ENCODE results near the gene CRTC3. TPM values are rescaled to one million over a fixed set of nuclear protein-coding genes. Genes with fewer than 3 reads are reported as not detected.
"Not testable (repeated sequence)": the region's sequence is repeated elsewhere in the genome, so short reads cannot be mapped to it uniquely, and the experiment has no call there.

CRTC3 gene
- total RNA-seq, 2 experiments from 2014 or later: 86.0 to 89.3 TPM

DNA sequence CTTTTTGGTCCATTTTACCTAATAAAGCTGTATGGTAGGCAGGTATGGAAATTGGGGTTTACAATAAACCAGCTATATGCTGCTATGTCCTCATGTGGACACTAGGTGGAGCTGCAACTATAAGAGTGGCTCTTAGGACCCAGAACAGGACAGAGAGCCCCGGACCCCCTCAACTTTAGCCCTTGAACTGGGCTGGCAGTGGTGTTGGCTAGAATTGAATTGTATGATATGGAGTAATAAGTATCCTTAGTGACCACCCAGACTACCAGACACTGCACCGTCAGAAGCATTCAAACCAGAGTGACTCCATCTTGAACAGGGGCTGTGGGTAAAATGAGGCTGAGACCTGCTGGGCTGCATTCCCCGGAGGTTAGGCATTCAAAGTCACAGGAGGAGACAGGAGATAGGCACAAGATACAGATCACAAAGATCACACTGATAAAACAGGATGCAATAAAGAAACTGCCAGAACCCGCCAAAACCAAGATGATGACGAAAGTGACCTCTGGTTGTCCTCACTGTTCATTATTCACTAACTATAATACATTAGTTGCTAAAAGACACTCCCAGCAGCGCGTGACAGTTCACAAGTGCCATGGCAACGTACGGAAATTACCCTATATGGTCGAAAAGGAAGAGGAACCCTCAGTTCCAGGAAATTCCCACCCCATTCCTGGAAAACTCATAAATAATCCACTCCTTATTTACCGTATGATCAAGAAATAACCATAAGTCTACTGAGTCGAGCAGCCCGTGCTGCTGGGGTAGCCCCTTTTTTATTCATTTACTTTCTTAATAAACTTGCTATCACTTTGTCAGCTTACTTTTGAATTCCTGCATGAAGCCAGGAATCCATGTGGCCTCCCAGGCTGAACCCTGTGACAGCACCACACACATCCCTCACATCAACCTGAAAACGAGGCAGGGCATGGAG is 118.7 kb downstream of the CRTC3 start:
- no peaks in the 10 kb centered on the region for H3K9me3 Mint-ChIP-seq
- no peaks in the 10 kb centered on the region for H3K27me3 Mint-ChIP-seq
- CTCF ChIA-PET: interaction anchor here (0.5 to 2.2 kb wide), 46 partner anchors 9 to 656 kb away, joined by 3 to 36 read pairs (median 4); partner anchors contain the start of genes BLM, FES, HDDC3 and MAN2A2

DNA sequence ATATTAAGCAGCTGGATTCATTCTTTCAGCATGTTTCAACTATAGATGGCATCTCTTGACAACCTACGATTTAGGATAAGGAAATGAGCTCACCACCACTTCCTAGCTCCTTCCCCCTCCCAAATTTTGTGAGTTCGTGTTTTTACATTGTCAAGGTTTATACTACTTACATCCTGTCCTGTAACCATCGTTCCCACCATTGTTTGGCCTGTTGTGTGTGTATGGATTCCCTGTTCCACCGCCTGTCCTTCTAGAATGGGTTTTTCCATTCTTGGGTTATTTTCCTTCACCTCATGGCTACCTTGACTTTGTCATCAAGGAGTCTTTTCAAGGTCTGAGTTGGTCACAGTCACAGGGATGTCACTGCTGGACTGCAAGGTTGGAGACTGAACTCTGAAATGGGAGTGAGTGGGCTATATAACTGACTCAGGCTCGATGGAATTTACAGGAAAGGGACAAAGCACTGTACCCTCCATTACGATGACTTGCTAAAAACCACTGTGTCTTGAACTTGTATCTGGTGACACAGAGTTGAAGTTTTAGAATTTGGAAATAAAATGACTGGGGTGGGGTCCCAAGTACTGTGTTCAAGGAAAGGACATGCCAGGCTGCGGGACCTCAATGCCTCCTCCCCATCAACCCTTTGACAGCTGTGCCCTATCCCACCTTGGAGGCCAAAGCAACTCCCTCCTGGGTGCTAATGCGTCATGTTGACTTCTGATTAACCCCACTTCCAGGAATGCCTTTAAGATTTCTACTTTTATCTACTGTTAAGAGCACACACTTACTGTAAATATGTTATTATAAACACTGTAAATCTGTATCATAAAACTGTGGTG is 120.6 kb downstream of the CRTC3 start:
- Mint-ChIP-seq H3K4me1 (peaks cover 56% of the 10 kb centered on the region), H3K27ac (peak overlapping the region; percentile 92), H3K4me3 (no peak overlapping the region), H3K36me3 (ENCODE audit: low read depth) (peaks cover 2% of the 10 kb centered on the region), H3K9me3 (no peaks in the 10 kb centered on the region), H3K27me3 (peaks cover 3% of the 10 kb centered on the region)
- ChIA-PET POLR2A (interaction anchor here (0.9 to 4.2 kb wide), 15 partner anchors 8 to 253 kb away, joined by 3 to 44 read pairs (median 4); partner anchors contain the start of genes BLM and MAN2A2), CTCF (interaction anchor here (1.1 to 2.7 kb wide), 13 partner anchors 10 to 283 kb away, joined by 3 to 24 read pairs (median 5); partner anchors contain the start of genes BLM, HDDC3 and UNC45A)
- no peak for DNase-seq

More for the DNA sequence above, 118.7 kb downstream of the CRTC3 start:
- peak; percentile 90 for DNase-seq
- Mint-ChIP-seq H3K27ac (peak overlapping the region; percentile 92), H3K36me3 (ENCODE audit: low read depth) (peaks cover 11% of the 10 kb centered on the region), H3K4me1 (peaks cover 48% of the 10 kb centered on the region), H3K4me3 (peak overlapping the region; percentile 21)
- POLR2A ChIA-PET: interaction anchor here (0.6 to 4.2 kb wide), 30 partner anchors 9 to 554 kb away, joined by 3 to 44 read pairs (median 6); partner anchors contain the start of genes BLM, FES, HDDC3 and MAN2A2

DNA sequence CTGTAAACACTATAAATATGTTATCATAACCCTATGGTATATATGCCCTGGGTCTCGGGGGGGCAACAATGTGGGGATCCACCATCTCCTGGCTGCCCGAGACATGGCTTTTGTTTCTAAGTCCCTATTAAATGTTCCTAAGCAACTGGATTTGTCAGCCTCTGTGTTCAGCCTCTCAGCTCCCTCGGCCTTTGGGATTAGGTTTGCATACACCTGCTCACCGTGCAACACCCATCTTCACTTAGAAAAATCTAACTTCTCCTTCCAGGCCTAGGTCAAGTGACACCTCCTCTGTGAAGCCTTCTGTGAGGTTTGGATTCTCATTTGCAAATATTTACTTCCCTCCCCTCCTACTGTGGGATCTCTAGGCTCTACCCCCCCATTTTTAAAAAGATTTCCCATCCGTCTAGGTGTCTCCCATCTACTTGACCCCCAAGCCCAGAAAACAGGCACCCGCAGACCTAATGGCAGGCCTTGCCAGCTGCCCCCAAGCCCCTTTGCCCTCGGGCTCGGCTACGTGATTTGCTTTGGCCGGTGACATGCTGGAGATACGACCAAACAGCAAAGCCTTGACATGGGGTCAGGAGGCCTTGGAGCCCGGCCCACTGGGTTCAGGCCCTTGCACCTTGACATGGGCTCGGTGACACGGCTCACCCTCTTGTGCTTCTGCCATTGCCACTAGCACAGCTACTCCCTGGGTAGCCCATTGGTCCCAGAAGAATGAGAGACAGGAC is 121.4 kb downstream of the CRTC3 start:
- ChIA-PET CTCF (interaction anchor here (0.7 to 2.7 kb wide), 5 partner anchors 16 to 282 kb away, joined by 3 to 24 read pairs (median 5); partner anchors contain the start of genes HDDC3 and UNC45A), POLR2A (interaction anchor here (1.5 to 4.2 kb wide), 2 partner anchors 9 to 67 kb away, joined by 3 to 44 read pairs; partner anchors contain the start of gene BLM)
- Mint-ChIP-seq H3K36me3 (ENCODE audit: low read depth) (peaks cover 2% of the 10 kb centered on the region), H3K27ac (peak overlapping the region; percentile 92), H3K4me3 (no peak overlapping the region), H3K9me3 (no peaks in the 10 kb centered on the region), H3K27me3 (peaks cover 4% of the 10 kb centered on the region), H3K4me1 (peaks cover 62% of the 10 kb centered on the region)
- no peak for DNase-seq

DNA sequence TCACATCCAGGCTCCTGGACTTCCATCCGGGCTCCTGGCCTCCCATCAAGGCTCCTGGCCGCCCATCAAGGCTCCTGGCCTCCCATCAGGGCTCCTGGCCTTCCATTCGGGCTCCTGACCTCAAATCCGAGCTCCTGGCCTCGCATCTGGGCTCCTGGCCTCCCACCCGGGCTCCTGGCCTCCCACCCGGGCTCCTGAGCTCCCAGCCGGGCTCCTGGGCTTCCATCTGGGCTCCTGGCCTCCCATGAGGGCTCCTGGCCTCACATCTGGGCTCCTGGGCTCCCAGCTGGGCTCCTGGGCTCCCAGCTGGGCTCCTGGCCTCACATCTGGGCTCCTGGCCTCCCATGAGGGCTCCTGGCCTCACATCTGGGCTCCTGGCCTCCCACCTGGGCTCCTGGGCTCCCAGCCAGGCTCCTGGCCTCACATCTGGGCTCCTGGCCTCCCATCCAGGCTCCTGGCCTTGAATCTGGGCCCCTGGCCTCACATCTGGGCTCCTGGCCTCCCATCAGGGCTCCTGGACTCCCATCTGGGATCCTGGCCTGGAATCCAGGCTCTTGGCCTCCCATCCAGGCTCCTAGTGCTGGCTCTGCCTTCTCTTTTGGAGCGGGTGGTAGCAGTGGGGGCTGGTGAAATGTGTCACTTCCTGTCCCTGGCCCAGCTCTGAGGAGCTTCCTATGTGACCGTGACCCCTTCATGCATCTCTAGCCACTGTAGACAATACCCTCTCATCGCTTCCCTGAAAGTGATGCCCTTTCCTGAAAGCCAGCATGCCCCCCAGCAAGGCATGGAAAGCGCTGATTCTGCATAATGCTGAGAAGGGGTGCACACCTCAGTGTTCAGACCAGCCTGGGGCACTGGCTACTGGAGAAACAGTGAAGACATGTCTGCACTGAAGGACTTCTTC is 124.8 kb downstream of the CRTC3 start:
- no peak for DNase-seq
- peak overlapping the region; percentile 37 for H3K27ac Mint-ChIP-seq
- POLR2A ChIA-PET: interaction anchor here (0.7 to 3.1 kb wide), 4 partner anchors 11 to 277 kb away, joined by 3 to 10 read pairs (median 4); partner anchors contain the start of gene BLM
- CTCF ChIA-PET: interaction anchor here (1.0 to 1.7 kb wide), 2 partner anchors 231 to 278 kb away, joined by 3 to 7 read pairs; partner anchors contain the start of gene HDDC3
- H3K4me3 Mint-ChIP-seq: no peak overlapping the region
- peaks cover 6% of the 10 kb centered on the region for H3K36me3 Mint-ChIP-seq (ENCODE audit: low read depth)
- H3K9me3 Mint-ChIP-seq: no peaks in the 10 kb centered on the region
- H3K4me1 Mint-ChIP-seq: peaks cover 72% of the 10 kb centered on the region
- H3K27me3 Mint-ChIP-seq: peaks cover 19% of the 10 kb centered on the region

DNA sequence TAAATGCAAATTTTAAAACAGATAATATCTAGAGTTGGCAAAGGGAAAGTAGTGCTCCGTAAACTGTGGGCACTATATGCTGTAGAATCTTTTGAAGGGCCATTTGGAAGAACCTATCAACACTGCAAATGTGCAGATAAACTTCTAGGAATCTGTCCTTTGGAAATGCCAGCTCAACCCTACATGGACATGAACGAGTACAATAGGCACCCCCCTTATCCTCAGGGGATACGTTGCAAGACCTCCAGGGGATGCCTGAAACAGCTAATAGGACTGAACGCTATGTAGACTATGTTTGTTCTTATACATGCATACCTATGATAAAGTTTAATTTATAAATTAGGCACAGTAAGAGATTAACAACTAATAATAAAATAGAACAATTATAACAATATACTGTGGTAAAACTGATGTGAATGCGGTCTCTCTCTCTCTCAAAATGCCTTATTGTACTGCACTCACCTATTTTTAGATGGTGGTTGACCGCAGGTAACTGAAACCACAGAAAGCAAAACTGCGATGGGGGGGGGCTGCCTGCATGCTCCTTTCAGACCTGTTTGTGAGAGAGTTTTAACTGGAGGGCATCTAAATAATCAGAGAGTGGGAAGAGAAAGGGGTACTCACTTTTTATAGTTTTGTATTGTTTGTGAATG is 127.9 kb downstream of the CRTC3 start:
- CTCF ChIA-PET: interaction anchor here (0.7 kb wide), 1 partner anchor 276 kb away, joined by 3 read pairs; no protein-coding TSS in a partner anchor
- peak; percentile 88 for DNase-seq
- Mint-ChIP-seq H3K27me3 (peaks cover 22% of the 10 kb centered on the region), H3K36me3 (ENCODE audit: low read depth) (peaks cover 17% of the 10 kb centered on the region), H3K27ac (peak overlapping the region; percentile 68), H3K4me3 (peak overlapping the region; percentile 60), H3K4me1 (peaks cover 77% of the 10 kb centered on the region)
- POLR2A ChIA-PET: interaction anchor here (0.7 to 4.0 kb wide), 9 partner anchors 8 to 277 kb away, joined by 3 to 26 read pairs (median 4); partner anchors contain the start of gene BLM
- not testable (repeated sequence) for H3K9me3 Mint-ChIP-seq

DNA sequence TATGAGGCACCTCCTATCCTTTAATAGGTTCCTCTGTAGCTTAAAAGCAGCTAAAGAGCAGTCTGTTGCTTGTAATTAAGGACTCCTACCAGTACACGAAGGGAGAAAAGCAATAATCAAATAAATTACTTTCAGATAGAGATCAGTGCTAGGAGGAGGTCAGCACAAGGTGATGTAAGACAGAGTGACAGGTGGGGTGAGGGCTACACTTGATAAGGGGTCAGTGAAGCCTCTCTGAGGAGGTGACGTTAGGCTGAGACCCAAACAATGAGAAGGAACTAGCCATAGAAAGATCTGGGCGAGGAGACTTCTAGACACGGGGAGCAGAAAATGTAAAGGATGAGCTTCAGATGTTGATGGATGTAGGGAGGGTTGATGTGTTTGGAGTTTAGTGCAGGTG is 129.8 kb downstream of the CRTC3 start:
- peaks cover 32% of the 10 kb centered on the region for H3K36me3 Mint-ChIP-seq (ENCODE audit: low read depth)
- peaks cover 89% of the 10 kb centered on the region for H3K4me1 Mint-ChIP-seq
- peak overlapping the region; percentile 12 for H3K4me3 Mint-ChIP-seq
- ChIA-PET POLR2A (interaction anchor here (1.0 to 4.0 kb wide), 8 partner anchors 10 to 148 kb away, joined by 3 to 26 read pairs (median 4); partner anchors contain the start of gene BLM), CTCF (interaction anchor here (1.4 to 3.2 kb wide), 3 partner anchors 10 to 58 kb away, joined by 3 to 19 read pairs (median 8); no protein-coding TSS in a partner anchor)
- H3K9me3 Mint-ChIP-seq: peaks cover 2% of the 10 kb centered on the region
- no peak for DNase-seq
- H3K27ac Mint-ChIP-seq: peak overlapping the region; percentile 83
- peaks cover 31% of the 10 kb centered on the region for H3K27me3 Mint-ChIP-seq

DNA sequence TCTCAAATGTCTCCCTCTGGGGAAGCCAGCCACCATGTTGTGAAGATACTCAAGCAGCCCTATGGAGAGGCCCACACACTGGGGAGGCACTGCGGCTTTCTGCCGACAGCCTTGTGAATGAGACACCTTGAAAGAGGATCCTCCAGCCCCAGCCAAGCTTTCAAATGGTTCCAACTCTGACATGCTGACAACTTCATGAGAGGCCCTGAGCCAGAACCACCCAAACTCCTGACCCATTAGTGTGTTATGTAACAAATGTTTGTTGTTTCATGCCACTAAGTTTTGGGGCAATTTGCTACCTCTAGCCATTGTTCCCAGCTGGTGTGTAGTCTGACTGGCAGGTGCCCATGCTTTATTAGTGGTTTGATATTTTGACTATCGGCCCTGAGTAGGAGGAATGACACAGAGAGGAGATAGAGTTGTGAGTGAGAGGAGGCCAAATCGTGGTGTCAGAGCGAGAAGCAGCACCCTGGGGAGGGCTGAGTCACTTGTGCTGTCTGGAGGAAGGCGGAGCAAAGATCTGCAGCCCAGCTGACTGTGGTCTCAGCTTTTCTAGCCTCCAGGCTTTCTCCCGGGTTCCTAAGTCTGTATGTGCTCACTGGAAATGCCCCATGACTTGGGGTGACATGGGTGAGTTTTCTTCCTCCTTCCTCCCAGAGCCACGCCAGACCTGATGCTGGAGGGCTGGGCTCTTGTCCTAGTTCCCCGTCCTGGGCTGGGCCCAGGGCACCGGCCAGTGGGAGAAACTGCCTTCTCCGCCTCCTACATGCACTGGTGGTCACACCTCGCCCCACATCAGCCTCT is 130.7 kb downstream of the CRTC3 start:
- Mint-ChIP-seq H3K4me1 (peaks cover 84% of the 10 kb centered on the region), H3K9me3 (peaks cover 2% of the 10 kb centered on the region), H3K27me3 (peaks cover 29% of the 10 kb centered on the region), H3K4me3 (peak overlapping the region; percentile 67), H3K36me3 (ENCODE audit: low read depth) (peaks cover 37% of the 10 kb centered on the region), H3K27ac (peak overlapping the region; percentile 83)
- ChIA-PET POLR2A (interaction anchor here (0.9 to 4.0 kb wide), 14 partner anchors 9 to 213 kb away, joined by 3 to 26 read pairs (median 4); partner anchors contain the start of gene BLM), CTCF (interaction anchor here (0.5 to 3.2 kb wide), 5 partner anchors 10 to 273 kb away, joined by 3 to 19 read pairs (median 5); no protein-coding TSS in a partner anchor)
- DNase-seq: peak; percentile 85

DNA sequence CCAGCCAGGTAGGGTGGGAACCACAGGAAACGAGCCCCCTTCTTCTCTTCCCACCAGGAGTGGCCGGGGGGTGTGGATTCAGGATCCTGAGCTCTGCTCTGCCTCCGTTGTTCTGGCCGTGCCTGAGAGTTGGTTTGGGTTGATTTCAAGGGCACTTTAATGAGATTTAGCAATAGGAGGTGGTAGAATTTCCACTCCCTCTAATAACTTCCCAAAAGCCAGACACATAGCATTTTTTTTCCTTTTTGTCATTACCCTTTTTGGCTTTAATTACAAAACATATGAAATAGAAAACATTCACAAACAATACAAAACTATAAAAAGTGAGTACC is 131.2 kb downstream of the CRTC3 start:
- peak overlapping the region; percentile 83 for H3K27ac Mint-ChIP-seq
- H3K4me3 Mint-ChIP-seq: peak overlapping the region; percentile 67
- H3K4me1 Mint-ChIP-seq: peaks cover 86% of the 10 kb centered on the region
- H3K27me3 Mint-ChIP-seq: peaks cover 29% of the 10 kb centered on the region
- H3K36me3 Mint-ChIP-seq (ENCODE audit: low read depth): peaks cover 37% of the 10 kb centered on the region
- DNase-seq, H3K9me3 Mint-ChIP-seq: not testable (repeated sequence)
- CTCF ChIA-PET: interaction anchor here (1.3 to 3.2 kb wide), 4 partner anchors 11 to 272 kb away, joined by 3 to 19 read pairs (median 6); no protein-coding TSS in a partner anchor
- POLR2A ChIA-PET: interaction anchor here (1.0 to 4.0 kb wide), 11 partner anchors 9 to 213 kb away, joined by 3 to 26 read pairs (median 4); partner anchors contain the start of gene BLM

DNA sequence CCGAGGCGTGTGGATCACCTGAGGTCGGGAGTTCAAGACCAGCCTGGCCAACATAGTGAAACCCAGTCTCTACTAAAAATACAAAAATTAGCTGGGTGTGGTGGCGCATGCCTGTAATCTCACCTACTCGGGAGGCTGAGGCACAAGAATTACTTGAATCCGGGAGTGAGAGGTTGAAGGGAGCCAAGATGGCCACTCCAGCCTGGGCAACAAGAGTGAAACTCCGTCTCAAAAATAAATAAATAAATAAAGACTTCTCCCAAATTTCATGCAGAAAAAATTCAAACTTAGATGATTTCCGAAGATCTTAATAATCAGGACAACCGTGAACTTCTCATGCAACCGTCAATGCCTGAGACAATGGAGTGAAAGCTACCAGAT is 134.3 kb downstream of the CRTC3 start:
- not testable (repeated sequence) for H3K9me3 Mint-ChIP-seq, DNase-seq
- ChIA-PET CTCF (interaction anchor here (0.6 to 3.5 kb wide), 3 partner anchors 16 to 268 kb away, joined by 5 to 10 read pairs (median 6); no protein-coding TSS in a partner anchor), POLR2A (interaction anchor here (1.0 to 7.5 kb wide), 6 partner anchors 13 to 207 kb away, joined by 3 to 60 read pairs (median 30); partner anchors contain the start of gene BLM)
- peaks cover 22% of the 10 kb centered on the region for H3K27me3 Mint-ChIP-seq
- peak overlapping the region; percentile 82 for H3K4me3 Mint-ChIP-seq
- H3K4me1 Mint-ChIP-seq: peaks cover 74% of the 10 kb centered on the region
- H3K36me3 Mint-ChIP-seq (ENCODE audit: low read depth): peaks cover 44% of the 10 kb centered on the region
- H3K27ac Mint-ChIP-seq: peak overlapping the region; percentile 90

Data from activated CD4-positive, alpha-beta memory T cell treated with anti-CD3 and anti-CD28 coated beads, Interleukin-2, amount 10 ng/mL, durations not matched to agents 7 days and 5 days (primary cell).